ENCODE measurements around the gene MAPKAP1.

MAPKAP1 gene

DNA sequence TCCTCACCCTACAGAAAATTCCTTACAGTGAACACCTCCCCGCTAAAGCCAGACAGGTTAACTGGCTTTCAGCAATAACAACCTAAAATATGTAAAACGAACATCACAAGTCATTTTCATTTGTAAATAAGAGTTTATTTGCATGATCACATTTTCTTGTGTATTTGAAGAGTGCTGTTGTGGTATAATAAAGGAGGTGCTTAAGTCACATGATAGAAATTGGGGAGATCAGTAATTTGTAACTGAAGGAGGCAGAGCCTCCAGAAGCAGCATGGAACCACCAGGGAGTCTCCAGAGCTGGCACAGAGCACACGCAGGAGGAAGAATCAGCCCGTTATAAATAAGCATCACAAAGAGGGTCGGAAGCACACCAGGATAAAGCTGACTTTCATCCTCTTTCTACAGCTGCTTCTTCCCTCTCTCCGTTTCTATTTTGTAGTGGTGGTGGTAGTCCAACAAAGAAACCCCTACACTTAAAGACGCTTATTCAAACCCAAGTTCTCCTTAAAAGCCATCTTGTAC, 210.6 kb downstream of the MAPKAP1 start:
- intact Hi-C loops (cut with DNase I), result no loop called here
- DNase-seq, result no peak

DNA sequence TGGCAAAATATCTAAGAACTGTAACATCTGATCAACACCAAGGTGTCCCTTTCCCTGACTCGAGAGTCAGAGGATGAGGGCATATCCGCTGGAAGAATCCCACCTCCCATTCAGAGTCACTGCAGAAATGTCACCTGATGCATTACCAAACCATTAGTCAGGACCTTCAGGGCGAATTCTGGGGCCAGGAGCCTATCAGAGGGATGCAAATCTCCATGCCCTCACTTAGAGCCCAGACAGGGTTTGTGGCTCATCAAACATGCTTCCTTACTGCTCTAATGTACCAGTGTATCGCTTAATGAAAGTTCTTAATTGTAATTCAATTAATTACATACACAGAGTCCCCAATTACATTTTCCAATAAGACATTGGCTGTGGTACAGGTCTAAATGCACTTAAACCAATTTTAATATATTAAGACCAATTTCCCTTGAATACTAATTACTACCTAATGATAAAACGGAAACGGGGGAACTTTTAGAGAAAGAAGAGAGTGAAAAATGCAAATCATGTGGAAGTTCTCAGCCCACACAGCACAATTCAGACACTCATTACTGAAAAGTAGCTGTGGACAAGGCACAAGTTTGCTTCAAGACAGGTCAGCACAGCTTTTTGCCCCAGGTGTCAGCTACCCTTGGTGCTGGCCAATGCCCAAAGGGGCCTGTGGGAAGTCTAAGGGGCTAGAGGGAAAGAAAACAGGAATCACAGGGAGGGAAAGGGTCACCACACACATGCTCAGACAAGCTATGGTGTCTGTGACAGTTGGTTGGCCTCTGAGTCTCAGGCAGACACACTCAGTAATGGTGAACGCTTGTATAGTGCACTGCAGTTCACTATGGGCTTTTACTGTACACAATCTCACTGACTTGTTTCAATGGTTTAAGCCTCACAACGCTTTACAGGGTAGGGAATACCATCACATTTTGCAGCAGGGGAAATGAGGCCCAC, 211.6 kb downstream of the MAPKAP1 start:
- DNase-seq, result no peak

DNA sequence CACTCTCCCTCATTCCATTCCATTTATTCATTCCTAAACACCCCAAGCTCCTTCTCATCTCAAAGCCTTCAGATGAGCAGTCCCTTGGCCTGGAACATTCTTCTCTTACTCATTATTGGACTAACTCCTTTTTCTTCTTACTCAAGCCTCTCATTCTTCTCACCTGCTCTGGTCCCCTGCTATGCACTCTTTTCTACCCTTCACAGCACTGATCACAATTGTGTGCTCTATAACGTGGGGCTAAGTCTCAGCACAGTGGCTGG, 212.4 kb downstream of the MAPKAP1 start:
- intact Hi-C loops (cut with DNase I), result no loop called here
- DNase-seq, result no peak

More for the DNA sequence above, 211.6 kb downstream of the MAPKAP1 start:
- intact Hi-C loops (cut with DNase I), result no loop called here

DNA sequence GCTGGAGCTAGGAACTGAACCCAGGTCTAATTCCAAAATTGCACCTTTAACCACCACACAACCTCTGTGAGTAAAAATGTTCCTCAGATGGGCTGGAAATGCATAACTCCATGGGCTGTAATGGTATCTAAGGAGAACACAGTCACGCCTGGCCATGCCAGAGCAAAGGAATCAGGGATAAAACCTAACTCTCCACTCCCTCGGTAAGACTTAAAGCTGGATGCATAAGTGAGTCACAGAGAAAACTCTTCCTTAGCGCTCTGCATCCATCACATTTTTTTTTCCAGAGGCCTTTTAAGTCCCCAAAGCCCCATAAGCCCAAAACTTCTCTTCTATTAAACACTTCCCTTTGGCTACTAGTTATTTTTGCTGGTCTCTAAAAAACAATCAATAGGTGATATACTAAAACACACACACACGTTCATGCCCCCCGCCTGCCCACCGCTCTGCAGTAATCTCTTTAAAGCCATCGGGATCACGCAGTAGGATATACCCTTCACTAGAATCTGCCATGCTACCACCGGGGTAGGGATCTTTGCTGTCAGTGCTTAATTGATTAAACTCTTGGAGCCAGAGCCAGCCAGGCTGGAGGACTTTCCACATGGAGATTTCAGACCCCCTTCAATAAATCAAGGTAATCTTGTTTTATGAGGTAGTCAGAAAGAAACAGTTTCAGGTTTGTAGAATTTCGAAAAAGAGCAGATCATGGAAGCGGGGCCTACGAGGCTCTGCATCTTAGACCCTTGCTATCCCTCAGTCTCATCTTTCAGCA, 212.9 kb downstream of the MAPKAP1 start:
- no peak for DNase-seq
- intact Hi-C loops (cut with DNase I), result no loop called here

GRCh38 chr9:125493384-125493783, 213.6 kb downstream of the MAPKAP1 start:
- intact Hi-C loops (cut with DNase I), result no loop called here
- no peak for DNase-seq

- DNase-seq, result peak in 1 of 10 donors; percentile 15
- intact Hi-C loops (cut with DNase I), result no loop called here
Measured at GRCh38 chr9:125492719-125493118, 214.3 kb downstream of the MAPKAP1 start.

- DNase-seq, result no peak
- intact Hi-C loops (cut with DNase I), result no loop called here
Measured at GRCh38 chr9:125487842-125488241, 219.2 kb downstream of the MAPKAP1 start.

GRCh38 chr9:125486576-125486975, 220.4 kb downstream of the MAPKAP1 start:
- intact Hi-C loops (cut with DNase I), result no loop called here

GRCh38 chr9:125486152-125486508, 220.9 kb downstream of the MAPKAP1 start:
- intact Hi-C loops (cut with DNase I), result no loop called here

More at GRCh38 chr9:125486576-125486975, 220.4 kb downstream of the MAPKAP1 start:
- no peak for DNase-seq

DNA sequence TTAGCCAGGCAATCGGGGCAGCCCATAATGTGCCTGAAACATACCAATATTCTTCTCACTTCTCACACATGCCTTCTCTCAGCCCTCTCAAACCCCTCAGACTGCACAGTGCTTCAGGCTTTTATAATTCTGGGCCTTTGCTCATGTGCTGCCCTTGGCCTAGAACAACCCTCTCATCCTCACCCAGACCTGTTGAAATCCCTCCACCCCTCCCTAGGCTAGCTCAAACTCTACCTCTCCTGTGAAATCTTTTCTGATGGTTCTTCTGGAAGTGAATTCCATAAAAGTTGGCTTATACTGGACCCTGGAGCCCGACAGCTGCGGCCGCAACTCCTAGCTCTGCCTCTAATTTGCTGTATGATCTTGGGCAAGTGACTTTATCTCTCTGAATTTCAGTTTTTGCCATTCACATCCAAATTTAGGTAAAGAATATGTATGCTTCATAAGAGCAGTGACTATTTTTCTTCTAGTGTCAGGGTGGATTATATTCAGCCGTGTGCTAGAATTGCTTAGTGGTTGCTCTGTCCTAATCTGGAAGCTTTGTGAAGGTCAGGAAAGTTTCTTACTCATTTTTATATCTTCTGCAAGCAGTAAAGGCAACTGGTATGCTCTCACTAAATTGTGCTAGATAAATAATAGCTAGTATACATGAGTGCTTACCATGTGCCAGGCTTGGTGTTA, 221.4 kb downstream of the MAPKAP1 start:
- intact Hi-C loops (cut with DNase I), result no loop called here
- no peak for DNase-seq

More at GRCh38 chr9:125486152-125486508, 220.9 kb downstream of the MAPKAP1 start:
- no peak for DNase-seq

GRCh38 chr9:125484350-125485282, 222.4 kb downstream of the MAPKAP1 start:
- intact Hi-C loops (cut with DNase I), result no loop called here
- DNase-seq, result no peak

GRCh38 chr9:125483697-125484096, 223.3 kb downstream of the MAPKAP1 start:
- intact Hi-C loops (cut with DNase I), result no loop called here
- DNase-seq, result no peak

- no peak for DNase-seq
- intact Hi-C loops (cut with DNase I), result no loop called here
Measured at GRCh38 chr9:125479846-125480615, 227.0 kb downstream of the MAPKAP1 start.

DNA sequence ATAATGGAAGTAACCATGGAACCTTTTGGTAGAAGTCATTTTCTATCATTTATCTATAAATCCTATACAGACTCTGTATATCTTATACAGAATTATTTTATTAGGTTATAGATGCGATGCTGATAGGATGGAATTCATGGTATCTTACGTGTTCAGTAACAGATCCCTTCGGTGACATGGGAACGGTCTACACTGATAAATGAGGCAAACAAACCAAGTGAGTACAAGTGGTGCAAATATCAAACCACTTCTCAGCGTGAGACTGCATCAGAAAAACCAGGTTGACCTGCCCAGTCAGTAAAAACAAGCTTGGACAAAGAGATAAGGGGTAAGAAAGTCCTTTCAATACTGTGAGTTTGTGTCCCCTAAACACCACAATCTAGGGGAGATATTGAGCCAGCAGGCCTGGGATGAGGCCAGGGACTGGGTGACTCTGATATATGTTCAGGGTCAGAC, 229.9 kb downstream of the MAPKAP1 start:
- intact Hi-C loops (cut with DNase I), result no loop called here
- DNase-seq, result no peak

DNA sequence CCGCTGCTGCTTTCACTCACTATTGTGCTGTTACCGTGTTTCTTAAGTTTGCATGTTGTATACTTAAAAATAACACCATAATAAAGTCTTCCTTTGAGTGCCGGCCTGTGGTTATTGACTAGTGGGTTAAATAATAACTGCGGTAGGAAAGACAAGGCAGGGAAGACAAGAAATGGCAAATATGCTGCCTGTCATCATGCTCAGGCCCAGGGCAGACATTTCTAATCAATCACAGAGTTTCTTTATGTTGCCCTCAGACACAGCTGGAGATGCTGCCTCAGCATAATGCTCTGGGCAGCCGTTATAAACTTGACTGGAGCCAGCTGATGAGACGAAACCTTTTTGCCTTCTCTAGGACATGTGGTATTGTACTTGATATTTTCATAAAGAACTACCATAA, 230.4 kb downstream of the MAPKAP1 start:
- intact Hi-C loops (cut with DNase I), result no loop called here
- no peak for DNase-seq

DNA sequence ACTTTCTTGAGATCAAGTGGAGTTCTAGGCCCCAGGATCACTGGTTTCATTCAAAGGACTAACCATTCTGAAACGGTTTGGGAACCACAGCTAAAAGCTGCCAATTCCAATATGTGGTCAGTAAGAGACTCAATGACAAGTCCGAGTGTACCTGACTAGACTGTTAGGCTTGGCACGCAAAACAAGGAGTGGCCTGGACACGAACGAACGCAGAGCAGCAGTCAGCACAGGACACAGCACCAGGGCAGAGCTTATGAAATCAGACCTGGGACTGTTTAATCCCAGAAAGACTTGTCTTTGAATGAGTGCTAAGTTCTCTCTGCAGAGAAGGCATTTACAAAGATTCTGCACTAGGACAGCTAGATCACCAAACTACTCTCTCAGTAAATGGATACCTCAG, 231.6 kb downstream of the MAPKAP1 start:
- intact Hi-C loops (cut with DNase I), result no loop called here
- DNase-seq, result no peak

DNA sequence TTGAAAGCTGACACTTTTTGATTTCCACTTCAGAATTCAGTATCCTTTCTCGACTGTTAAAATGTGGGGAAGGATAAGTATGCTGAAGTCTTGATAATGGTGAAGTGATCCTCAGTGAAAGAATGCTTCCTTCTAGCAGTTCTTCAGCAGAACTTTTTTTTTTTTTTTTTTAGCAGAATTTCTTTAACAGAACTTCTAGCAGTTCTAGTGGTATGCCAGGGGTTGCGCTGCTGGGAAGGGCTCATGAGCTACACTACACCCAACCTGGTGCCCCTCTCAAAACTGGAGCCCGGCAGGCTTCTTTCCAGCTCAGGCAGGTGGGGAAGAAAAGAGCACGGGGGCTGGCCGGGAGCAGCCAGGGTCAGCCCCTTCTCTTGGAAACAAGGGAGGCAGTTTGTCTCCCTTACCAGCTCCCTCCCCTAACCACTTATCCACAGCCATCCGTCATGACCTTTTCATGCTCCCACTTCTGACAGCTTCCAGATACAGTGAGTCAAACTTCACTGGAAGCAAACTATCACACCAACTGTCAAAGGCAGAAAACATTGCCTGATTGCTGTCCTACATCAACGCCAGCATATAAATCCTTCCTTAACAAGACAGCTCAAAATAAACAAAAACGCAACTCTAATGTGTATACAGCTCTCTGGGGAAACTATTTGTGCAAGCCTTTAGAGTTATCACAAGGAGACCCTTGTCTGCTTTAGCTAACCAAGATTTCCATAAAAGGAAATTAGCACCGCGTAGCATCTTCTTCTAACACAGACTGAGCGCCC, 233.9 kb downstream of the MAPKAP1 start:
- DNase-seq, result no peak

GRCh38 chr9:125472562-125472925, 234.5 kb downstream of the MAPKAP1 start:
- DNase-seq, result no peak
- intact Hi-C loops (cut with DNase I), result no loop called here

More for the DNA sequence above, 233.9 kb downstream of the MAPKAP1 start:
- intact Hi-C loops (cut with DNase I), result no loop called here
